H1 (cell line): ENCODE data around the gene MAP2K5. TPM values are rescaled to one million over a fixed set of nuclear protein-coding genes. Genes with fewer than 3 reads are reported as not detected.

Experiments used
- CHD1 ChIP-seq: IDR thresholded peaks from 2 replicates; pipeline ENCODE4 v1.6.1; 2012; ENCODE audit warnings: low read depth, low read length, improper control_type of control experiment
- FOSL1 ChIP-seq: IDR thresholded peaks from 2 replicates; pipeline ENCODE4 v1.6.1; 2011; ENCODE audit warnings: mild to moderate bottlenecking, low read depth, low read length, moderate library complexity; ENCODE audit not compliant: insufficient read depth
- HDAC2 ChIP-seq, 2 experiments: fragments of 300-600 bp in 1 of 2; sonication (generic) in 1 of 2; IDR thresholded peaks; 2 replicates each; pipeline ENCODE4 v1.6.1; 2011 to 2012; ENCODE audit warnings: low read depth in 2 of 2, low read length in 2 of 2, mild to moderate bottlenecking in 2 of 2, moderate library complexity in 2 of 2, borderline replicate concordance in 1 of 2, inconsistent platforms in 1 of 2
- KDM4A ChIP-seq: IDR thresholded peaks from one replicate; pipeline ENCODE4 v1.7.1; 2012; ENCODE audit warnings: low read depth, mild to moderate bottlenecking, moderate library complexity, low read length, inconsistent platforms; ENCODE audit not compliant: severe bottlenecking
- POLR2A ChIP-seq, 2 experiments: IDR thresholded peaks; 1 replicate in 1 of 2; 2 replicates in 1 of 2; pipeline ENCODE4 v1.6.1; 2011; ENCODE audit warnings: low read depth in 2 of 2, low read length in 2 of 2, mild to moderate bottlenecking in 2 of 2; ENCODE audit errors: control extremely low read depth in 1 of 2
- RBBP5 ChIP-seq: IDR thresholded peaks from 2 replicates; pipeline ENCODE4 v1.7.1; 2012; ENCODE audit warnings: low read depth, mild to moderate bottlenecking, inconsistent platforms, low read length, moderate library complexity, borderline replicate concordance
- SAP30 ChIP-seq: fragments of 300-600 bp; sonication (generic); IDR thresholded peaks from 2 replicates; pipeline ENCODE4 v1.7.1; 2012; ENCODE audit warnings: low read length, moderate library complexity, mild to moderate bottlenecking, inconsistent platforms; ENCODE audit not compliant: insufficient read depth, insufficient replicate concordance
- SP4 ChIP-seq: IDR thresholded peaks from 2 replicates; pipeline ENCODE4 v1.6.1; 2012; ENCODE audit warnings: low read length, inconsistent platforms
- TBP ChIP-seq: IDR thresholded peaks from 2 replicates; pipeline ENCODE4 v1.6.1; 2011; ENCODE audit warnings: low read depth, low read length, improper control_type of control experiment
- YY1 ChIP-seq: IDR thresholded peaks from 2 replicates; pipeline ENCODE4 v1.6.1; 2011; ENCODE audit warnings: low read depth, mild to moderate bottlenecking, low read length
- polyA plus RNA-seq, 7 experiments: library from polyadenylated mRNA; depleted of rRNA in 3 of 7; stranded (reverse) in 5 of 7; unstranded in 2 of 7; fragments of >200 nt in 5 of 7; fragments of 200-250 nt in 2 of 7; gene quantifications; 1 replicate in 5 of 7; 2 replicates in 1 of 7; 4 replicates in 1 of 7; pipeline versions ENCODE4 v1.2.1 to v1.2.3, GENCODE V29; 2011 to 2013; ENCODE audit warnings: missing spikeins in 2 of 7, mixed read lengths in 2 of 7
- total RNA-seq: library from RNA; stranded (reverse); fragmentation: NEBNext Ultra II Directional; extraction: Animal tissue kit (Norgen Biotek cat#: 25700); gene quantifications from 2 replicates; pipeline ENCODE4 v1.2.1, GENCODE V29; 2021

Gene MAP2K5
- total and polyA plus RNA-seq, 2 of the 8 experiments (the other 6 are each of a cell fraction or from before 2014, with no cell fraction given): 4.4 to 15.8 TPM

DNA sequence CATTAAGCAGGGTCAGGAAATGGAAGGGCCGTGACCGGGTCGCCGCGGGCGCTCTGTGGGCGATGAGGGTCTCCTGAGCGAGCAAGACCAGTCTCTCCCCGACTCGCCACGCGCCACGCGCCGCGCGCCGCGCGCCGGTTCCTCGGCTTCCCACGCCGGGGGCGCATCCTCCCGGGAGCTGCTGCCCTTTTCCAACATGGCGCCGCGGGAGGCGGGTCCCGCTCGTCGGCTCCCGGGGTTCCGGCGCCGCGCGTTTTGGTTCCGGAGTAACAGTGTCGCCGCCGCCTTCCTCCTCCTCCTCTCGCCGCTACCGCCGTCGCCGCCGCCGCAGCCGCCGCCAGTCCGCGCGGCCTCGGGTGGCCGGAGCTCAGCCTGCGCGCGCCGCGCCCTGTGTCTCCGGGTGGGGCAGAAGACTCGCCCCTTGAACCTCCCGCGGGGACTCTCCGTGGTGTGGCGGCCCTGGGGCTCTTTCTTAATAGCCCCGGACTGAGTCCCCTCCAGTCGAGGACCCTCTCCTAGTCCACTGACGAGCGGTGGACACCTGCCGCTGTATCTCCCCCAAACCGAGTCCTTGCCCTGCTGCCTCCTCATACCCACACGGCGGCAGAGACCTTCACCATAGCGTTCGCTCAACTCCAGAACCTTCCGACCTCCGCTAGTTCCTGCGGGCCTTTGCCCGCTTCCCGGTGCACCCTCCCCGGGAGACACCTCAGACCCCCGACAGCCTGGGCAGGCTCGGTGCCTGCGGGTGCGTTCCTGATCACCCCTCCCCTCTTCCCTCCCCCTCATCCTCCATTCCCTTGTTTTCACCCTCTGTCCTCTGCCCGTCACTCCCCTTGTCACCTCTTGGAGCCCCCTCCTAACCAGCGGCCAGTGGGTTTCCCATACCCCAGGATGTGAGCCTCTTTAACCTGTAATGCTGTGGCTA, at the start of gene MAP2K5 (continued):
- TF ChIP-seq CHD1: no peak
- peak; percentile 41 for TF ChIP-seq SAP30
- TF ChIP-seq TBP: peak; percentile 25; the same call in 1 of the 2 replicates
- TF ChIP-seq RBBP5: peak; percentile 76
- TF ChIP-seq HDAC2 (IDR thresholded peaks at IDR 0.05; ENCODE audit: borderline replicate concordance in 1 of 2, low read depth in 2 of 2, low read length in 2 of 2): no peak; a peak in 1 of 4 replicates
- TF ChIP-seq KDM4A: peak; percentile 96
- TF ChIP-seq SP4: no peak
- TF ChIP-seq YY1: peak; percentile 97
- 0 out of 2 replicates have a peak, but pooled peaks have one; percentile 6 for TF ChIP-seq FOSL1
- TF ChIP-seq POLR2A (IDR thresholded peaks at IDR 0.05; ENCODE audit: control extremely low read depth in 1 of 2, low read depth in 2 of 2, low read length in 2 of 2): peak in 1 of 2 experiments; percentile 53; a peak in 1 of 3 replicates
